H1 (cell line): Measurements from ENCODE around the gene OR2AG1. TPM values are rescaled to one million over a fixed set of nuclear protein-coding genes. Genes with fewer than 3 reads are reported as not detected.

ENCODE experiments used
- CTCF ChIA-PET: fragments of 300-600 bp; sonication (Branson Sonifier 250); formaldehyde crosslinking; loops from one replicate; lab custom pipeline; 2021; ENCODE audit not compliant: partially characterized antibody; lab: Charles Lee
- POLR2A ChIA-PET: fragments of 300-600 bp; sonication (Branson Sonifier 250); formaldehyde crosslinking; loops from one replicate; lab custom pipeline; 2021; ENCODE audit warnings: inconsistent platforms; ENCODE audit not compliant: partially characterized antibody; lab: Charles Lee
- DNase-seq, 2 experiments: peaks; one replicate each; pipeline versions ENCODE4 v3.0.0 to v3.0.0-alpha.2; 2010 to 2022; ENCODE audit warnings: low spot score in 2 of 2, low read depth in 1 of 2, mixed read lengths in 1 of 2
- FAIRE-seq: peaks from 2 replicates; lab custom pipeline; 2011; peaks lifted over from hg19 to GRCh38; lab: Jason Lieb, UNC
- H2AFZ ChIP-seq: 2 replicates; pipeline ENCODE4 v1.8.1; 2012; ENCODE audit warnings: low read length, inconsistent platforms
- H2AK5ac ChIP-seq: 2 replicates; pipeline ENCODE4 v1.6.1; 2013; ENCODE audit warnings: low read depth, low read length
- H2BK120ac ChIP-seq: replicated peaks from 2 replicates; pipeline ENCODE3; 2013; ENCODE audit warnings: low read depth, low read length, inconsistent platforms
- H2BK12ac ChIP-seq: 2 replicates; pipeline ENCODE4 v1.6.1; 2013; ENCODE audit warnings: low read depth, low read length
- H2BK15ac ChIP-seq: 2 replicates; pipeline ENCODE4 v1.6.1; 2013; ENCODE audit warnings: low read length
- H2BK20ac ChIP-seq: 2 replicates; pipeline ENCODE4 v1.6.1; 2013; ENCODE audit warnings: low read length
- H2BK5ac ChIP-seq: 2 replicates; pipeline ENCODE4 v1.6.1; 2013; ENCODE audit warnings: low read depth, low read length
- H3K14ac ChIP-seq: 2 replicates; pipeline ENCODE4 v1.6.1; 2013; ENCODE audit warnings: inconsistent platforms; ENCODE audit not compliant: insufficient read length
- H3K18ac ChIP-seq: 2 replicates; pipeline ENCODE4 v1.6.1; 2013; ENCODE audit warnings: low read length; ENCODE audit errors: extremely low read depth
- H3K23ac ChIP-seq: 2 replicates; pipeline ENCODE4 v1.6.1; 2013; ENCODE audit warnings: inconsistent platforms; ENCODE audit not compliant: insufficient read length
- H3K23me2 ChIP-seq: 2 replicates; pipeline ENCODE4 v1.6.1; 2013; ENCODE audit warnings: low read depth, low read length
- H3K27ac ChIP-seq: 2 replicates; pipeline ENCODE4 v1.6.1; 2011; ENCODE audit warnings: low read depth, low read length, inconsistent platforms
- H3K27me3 ChIP-seq, 4 experiments: replicated peaks in 1 of 4; 1 replicate in 1 of 4; 2 replicates in 3 of 4; pipeline versions ENCODE4 v1.6.1 to v1.8.1; 2011 to 2013; ENCODE audit warnings: low read length in 3 of 4, mild to moderate bottlenecking in 3 of 4, inconsistent platforms in 2 of 4, mixed read lengths in 2 of 4, moderate library complexity in 1 of 4; ENCODE audit not compliant: control insufficient read depth in 3 of 4, insufficient read depth in 3 of 4; ENCODE audit errors: extremely low read depth in 1 of 4
- H3K36me3 ChIP-seq, 4 experiments: 2 replicates each; pipeline versions ENCODE4 v1.6.1 to v1.8.1; 2011 to 2013; ENCODE audit warnings: mild to moderate bottlenecking in 4 of 4, low read length in 3 of 4, moderate library complexity in 2 of 4, control low read depth in 1 of 4, inconsistent platforms in 1 of 4; ENCODE audit not compliant: insufficient read depth in 4 of 4, control insufficient read depth in 2 of 4
- H3K4ac ChIP-seq: replicated peaks from 2 replicates; pipeline ENCODE3; 2013; ENCODE audit warnings: low read length, low read depth, mixed read lengths, inconsistent platforms; ENCODE audit not compliant: insufficient read length
- H3K4me1 ChIP-seq, 4 experiments: replicated peaks in 1 of 4; 1 replicate in 1 of 4; 2 replicates in 3 of 4; pipeline versions ENCODE4 v1.6.1 to v1.8.1; 2011 to 2013; ENCODE audit warnings: low read length in 3 of 4, inconsistent platforms in 2 of 4, mixed read lengths in 1 of 4; ENCODE audit not compliant: insufficient read depth in 4 of 4, control insufficient read depth in 3 of 4
- H3K4me2 ChIP-seq, 2 experiments: 2 replicates each; pipeline versions ENCODE4 v1.6.1 to v1.8.1; 2011 to 2013; ENCODE audit warnings: low read depth in 2 of 2, low read length in 2 of 2, control low read depth in 1 of 2, inconsistent platforms in 1 of 2, mild to moderate bottlenecking in 1 of 2; ENCODE audit not compliant: insufficient read depth in 1 of 2
- H3K4me3 ChIP-seq, 4 experiments: fragments of 200-600, 300-600 bp in 1 of 4; sonication (generic), shearing (Covaris generic), sonication (Bioruptor Twin) in 1 of 4; 2 replicates each; pipeline versions ENCODE4 v1.5.1 to v1.8.1; 2011 to 2016; ENCODE audit warnings: low read length in 4 of 4, low read depth in 3 of 4, control low read depth in 2 of 4, inconsistent platforms in 2 of 4, mild to moderate bottlenecking in 2 of 4, mixed read lengths in 1 of 4, moderate library complexity in 1 of 4; ENCODE audit not compliant: insufficient read depth in 2 of 4; ENCODE audit errors: extremely low read depth in 1 of 4
- H3K56ac ChIP-seq: replicated peaks from 2 replicates; pipeline ENCODE3; 2013; ENCODE audit warnings: low read depth, mild to moderate bottlenecking, mixed read lengths, low read length, inconsistent platforms; ENCODE audit not compliant: insufficient read length
- H3K79me1 ChIP-seq: 2 replicates; pipeline ENCODE4 v1.6.1; 2013; ENCODE audit warnings: low read depth, low read length, control low read depth
- H3K79me2 ChIP-seq, 2 experiments: 2 replicates each; pipeline versions ENCODE4 v1.6.1 to v1.8.1; 2012 to 2013; ENCODE audit warnings: low read length in 2 of 2, mild to moderate bottlenecking in 2 of 2, inconsistent platforms in 1 of 2; ENCODE audit not compliant: insufficient read depth in 2 of 2, control insufficient read depth in 1 of 2
- H3K9ac ChIP-seq, 4 experiments: replicated peaks in 1 of 4; 1 replicate in 1 of 4; 2 replicates in 3 of 4; pipeline versions ENCODE4 v1.6.1 to v1.8.1; 2011 to 2013; ENCODE audit warnings: low read depth in 3 of 4, low read length in 3 of 4, control low read depth in 2 of 4, mild to moderate bottlenecking in 2 of 4, moderate library complexity in 2 of 4, inconsistent platforms in 1 of 4; ENCODE audit errors: extremely low read depth in 1 of 4
- H3K9me3 ChIP-seq, 2 experiments: 2 replicates each; pipeline versions ENCODE4 v1.6.1 to v1.8.1; 2012 to 2013; ENCODE audit warnings: mild to moderate bottlenecking in 2 of 2, moderate library complexity in 2 of 2, control low read depth in 1 of 2, inconsistent platforms in 1 of 2, low read depth in 1 of 2, low read length in 1 of 2, mixed read lengths in 1 of 2; ENCODE audit not compliant: insufficient read depth in 2 of 2
- H4K20me1 ChIP-seq, 2 experiments: replicated peaks in 1 of 2; 2 replicates each; pipeline versions ENCODE3 to v1.8.1; 2011 to 2013; ENCODE audit warnings: inconsistent platforms in 2 of 2, low read length in 2 of 2, mild to moderate bottlenecking in 1 of 2; ENCODE audit not compliant: insufficient read depth in 2 of 2, control insufficient read depth in 1 of 2
- H4K5ac ChIP-seq: 2 replicates; pipeline ENCODE4 v1.6.1; 2013; ENCODE audit warnings: low read length, low read depth, mixed read lengths, inconsistent platforms; ENCODE audit not compliant: insufficient read length
- H4K8ac ChIP-seq: 2 replicates; pipeline ENCODE4 v1.8.0; 2013; ENCODE audit warnings: mild to moderate bottlenecking, moderate library complexity, low read length, inconsistent platforms; ENCODE audit not compliant: insufficient read depth; ENCODE audit errors: extremely low read depth
- H4K91ac ChIP-seq: replicated peaks from 2 replicates; pipeline ENCODE3; 2013; ENCODE audit warnings: low read length, mixed read lengths, inconsistent platforms; ENCODE audit not compliant: insufficient read length
- JUN ChIP-seq: IDR thresholded peaks from 2 replicates; pipeline ENCODE4 v1.6.1; 2011; ENCODE audit warnings: low read depth, mild to moderate bottlenecking, improper control_type of control experiment, low read length
- WGBS, 2 experiments: shearing (Covaris generic) in 1 of 2; methylation state at CpG; one replicate each; pipeline versions ENCODE4 v1.1.6 to v1.1.7; 2013 to 2015; ENCODE audit warnings: low lambda C conversion rate in 2 of 2, mixed read lengths in 2 of 2, inconsistent platforms in 1 of 2, low coverage in 1 of 2, missing lambda C conversion rate in 1 of 2; ENCODE audit not compliant: insufficient replicate concordance in 2 of 2, insufficient coverage in 1 of 2, insufficient read length in 1 of 2; ENCODE audit errors: extremely low coverage in 1 of 2, missing lambda C conversion rate in 1 of 2; 5-methylcytosine and 5-hydroxymethylcytosine counted together
- polyA plus RNA-seq, 7 experiments: library from polyadenylated mRNA; depleted of rRNA in 3 of 7; stranded (reverse) in 5 of 7; unstranded in 2 of 7; fragments of >200 nt in 5 of 7; fragments of 200-250 nt in 2 of 7; gene quantifications; 1 replicate in 5 of 7; 2 replicates in 1 of 7; 4 replicates in 1 of 7; pipeline versions ENCODE4 v1.2.1 to v1.2.3, GENCODE V29; 2011 to 2013; ENCODE audit warnings: missing spikeins in 2 of 7, mixed read lengths in 2 of 7
- total RNA-seq: library from RNA; stranded (reverse); fragmentation: NEBNext Ultra II Directional; extraction: Animal tissue kit (Norgen Biotek cat#: 25700); gene quantifications from 2 replicates; pipeline ENCODE4 v1.2.1, GENCODE V29; 2021

The OR2AG1 gene
- total and polyA plus RNA-seq, 2 of the 8 experiments (the other 6 are each of a cell fraction or from before 2014, with no cell fraction given), result not detected

DNA sequence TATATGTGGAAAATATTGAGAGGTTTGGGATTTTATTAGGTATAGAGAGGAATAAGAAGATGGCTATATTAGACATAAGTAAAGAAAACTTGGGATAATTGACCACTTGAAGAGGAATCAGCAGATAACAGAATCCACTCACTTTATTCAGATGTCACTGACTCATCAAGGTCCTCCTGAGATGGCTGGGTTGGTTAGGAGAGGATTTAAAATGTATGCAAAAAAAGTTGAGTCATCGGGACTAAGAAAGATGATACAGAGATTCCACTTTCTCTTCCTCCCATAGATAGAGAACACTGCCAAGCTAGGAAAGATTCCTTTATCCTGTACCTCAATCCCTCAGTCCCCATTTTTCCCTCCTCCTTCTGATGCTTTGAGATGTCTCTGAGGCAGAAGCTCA, 16.6 kb downstream of the OR2AG1 start, which contains the start of gene OR6A2:
TSS of gene OR6A2 (minus strand) at position 288 of the 400 bp plus-strand sequence. CDS start 3,981 bp downstream, outside the sequence.
- Histone ChIP-seq H3K79me2 (no peaks in the 10 kb centered on the region), H2BK5ac (no peak within 1 kb of the TSS), H3K23me2 (no peaks in the 10 kb centered on the region), H2BK20ac (no peak within 1 kb of the TSS; the same call in 1 of the 2 replicates), H3K79me1 (no peaks in the 10 kb centered on the region), H3K36me3 (no peaks in the 10 kb centered on the region), H2AK5ac (no peak within 1 kb of the TSS), H4K5ac (no peak within 1 kb of the TSS), H4K91ac (no peak within 1 kb of the TSS), H4K8ac (no peak within 1 kb of the TSS), H3K27ac (no peak within 1 kb of the TSS), H3K4me3 (no peak within 1 kb of the TSS), H3K9me3 (peaks cover 7 to 15% of the 10 kb centered on the region in 2 experiments), H2AFZ (no peak within 1 kb of the TSS), H3K4ac (no peak within 1 kb of the TSS), H2BK12ac (peak within 1 kb of the TSS; percentile 20; the same call in 1 of the 2 replicates), H3K23ac (no peak within 1 kb of the TSS), H2BK15ac (no peak within 1 kb of the TSS), H3K27me3 (no peaks in the 10 kb centered on the region), H3K14ac (no peak within 1 kb of the TSS), H3K9ac (no peak within 1 kb of the TSS), H3K4me2 (no peak within 1 kb of the TSS), H3K56ac (no peak within 1 kb of the TSS), H2BK120ac (no peak within 1 kb of the TSS), H3K4me1 (peaks cover 0 to 5% (median under 1%) of the 10 kb centered on the region in 4 experiments; a peak in 4 of 7 replicates), H3K18ac (no peak within 1 kb of the TSS), H4K20me1 (no peaks in the 10 kb centered on the region)
- WGBS, 2 experiments, result 100% methylated on average over 1 of the region's 1 CpG; no CpG with 5 or more reads in 1 of the 2 experiments
- no peak for TF ChIP-seq JUN
- FAIRE-seq, result no peak
- ChIA-PET CTCF (interaction anchor here (1.3 to 1.5 kb wide), 2 partner anchors 9 to 13 kb away, joined by 4 read pairs; no protein-coding TSS in a partner anchor), POLR2A (no interaction called here)
- no peak for DNase-seq
